KMS-11 (cell line): ENCODE measurements around the gene WNT7A.

Experiments
- H2AFZ ChIP-seq: fragments of 200-600 bp; sonication (generic); 2 replicates; pipeline ENCODE4 v1.6.1; 2016; ENCODE audit warnings: antibody characterized with exemption, mixed run types, low read depth
- H3K27ac ChIP-seq: fragments of 200-600 bp; sonication (generic); 2 replicates; pipeline ENCODE4 v1.6.1; 2016; ENCODE audit warnings: mild to moderate bottlenecking, mixed run types
- H3K27me3 ChIP-seq: fragments of 200-600 bp; sonication (generic); 2 replicates; pipeline ENCODE4 v1.6.1; 2017; ENCODE audit warnings: mild to moderate bottlenecking, low read depth, mixed run types, moderate library complexity; ENCODE audit not compliant: insufficient read depth
- H3K36me3 ChIP-seq: fragments of 200-600 bp; sonication (generic); 2 replicates; pipeline ENCODE4 v1.6.1; 2017; ENCODE audit warnings: mild to moderate bottlenecking, mixed run types; ENCODE audit not compliant: insufficient read depth
- H3K4me1 ChIP-seq: fragments of 200-600 bp; sonication (generic); 2 replicates; pipeline ENCODE4 v1.6.1; 2016; ENCODE audit warnings: mild to moderate bottlenecking, low read depth, mixed run types; ENCODE audit not compliant: poor library complexity, severe bottlenecking
- H3K4me2 ChIP-seq: fragments of 200-600 bp; sonication (generic); 2 replicates; pipeline ENCODE4 v1.7.0; 2016; ENCODE audit warnings: mild to moderate bottlenecking, mixed run types
- H3K4me3 ChIP-seq: fragments of 200-600 bp; sonication (generic); IDR thresholded peaks from 2 replicates; pipeline ENCODE4 v1.6.1; 2017; ENCODE audit warnings: low read depth, low read length, mixed read lengths; ENCODE audit not compliant: insufficient read depth
- H3K79me2 ChIP-seq: fragments of 200-600 bp; sonication (generic); 2 replicates; pipeline ENCODE4 v1.6.1; 2016; ENCODE audit warnings: low read depth, mixed run types; ENCODE audit not compliant: insufficient read depth
- H3K9ac ChIP-seq: fragments of 200-600 bp; sonication (generic); 2 replicates; pipeline ENCODE4 v1.6.1; 2016; ENCODE audit warnings: mild to moderate bottlenecking, mixed run types
- H4K20me1 ChIP-seq: fragments of 200-600 bp; sonication (generic); 2 replicates; pipeline ENCODE4 v1.6.1; 2016; ENCODE audit warnings: mild to moderate bottlenecking, mixed run types; ENCODE audit not compliant: insufficient read depth
- CTCF ChIP-seq: fragments of 200-600 bp; sonication (generic); conservative IDR thresholded peaks from 2 replicates; pipeline ENCODE4 v1.6.1; 2017; ENCODE audit warnings: low read depth, mild to moderate bottlenecking, antibody characterized with exemption, low read length, moderate library complexity, mixed read lengths

WNT7A gene

GRCh38 chr3:13768453-13768852 is 111.4 kb downstream of the WNT7A start:
- TF ChIP-seq CTCF = no peak
- Histone ChIP-seq H3K4me1 (no peaks in the 10 kb centered on the region), H3K27me3 (no peaks in the 10 kb centered on the region), H3K36me3 (no peaks in the 10 kb centered on the region), H3K4me3 (no peak overlapping the region), H3K4me2 (no peak overlapping the region), H3K79me2 (no peaks in the 10 kb centered on the region), H4K20me1 (no peaks in the 10 kb centered on the region), H3K27ac (no peak overlapping the region), H2AFZ (no peak overlapping the region), H3K9ac (no peak overlapping the region)

- TF ChIP-seq CTCF = no peak
- H3K79me2 ChIP-seq = no peaks in the 10 kb centered on the region
- H3K36me3 ChIP-seq = no peaks in the 10 kb centered on the region
- H3K27ac ChIP-seq = no peak overlapping the region
- H3K9ac ChIP-seq = no peak overlapping the region
- no peaks in the 10 kb centered on the region for H3K4me1 ChIP-seq
- H2AFZ ChIP-seq = no peak overlapping the region
- no peaks in the 10 kb centered on the region for H3K27me3 ChIP-seq
- H4K20me1 ChIP-seq = no peaks in the 10 kb centered on the region
- H3K4me3 ChIP-seq = no peak overlapping the region
- H3K4me2 ChIP-seq = no peak overlapping the region
These were observed 112.0 kb downstream of the WNT7A start for GRCh38 chr3:13767896-13768295.

GRCh38 chr3:13767030-13767429 is 112.8 kb downstream of the WNT7A start:
- Histone ChIP-seq H2AFZ (no peak overlapping the region), H4K20me1 (no peaks in the 10 kb centered on the region), H3K9ac (no peak overlapping the region), H3K4me2 (no peak overlapping the region), H3K27ac (no peak overlapping the region), H3K4me3 (no peak overlapping the region), H3K79me2 (no peaks in the 10 kb centered on the region), H3K36me3 (no peaks in the 10 kb centered on the region), H3K27me3 (no peaks in the 10 kb centered on the region), H3K4me1 (no peaks in the 10 kb centered on the region)
- no peak for TF ChIP-seq CTCF
